A549 (cell line): ENCODE data around the gene ZCCHC10. TPM values are rescaled to one million over a fixed set of nuclear protein-coding genes. Genes with fewer than 3 reads are reported as not detected.

Source experiments
- ATAC-seq, 2 experiments: fragments of 200-7000 bp in 1 of 2; fragments of >200 bp in 1 of 2; cut with Nextera tagmentation in 1 of 2; cut with Tn5 transposase in 1 of 2; 3 replicates each; pipeline versions ENCODE4 v1.8.0 to v1.9.1; 2018 to 2020; ENCODE audit warnings: mild to moderate bottlenecking in 1 of 2, moderate library complexity in 1 of 2
- CTCF ChIA-PET: fragments of 300-600 bp; sonication (Branson Sonifier 250); formaldehyde crosslinking; extraction: SDS; loops from one replicate; lab custom pipeline; 2021; ENCODE audit warnings: antibody characterized with exemption, inconsistent platforms; lab: Yijun Ruan, JAX
- POLR2A ChIA-PET: fragments of 350-600 bp; formaldehyde crosslinking; extraction: SDS; loops from one replicate; lab custom pipeline; 2021; ENCODE audit warnings: antibody characterized with exemption, inconsistent platforms; lab: Yijun Ruan, JAX
- DNase-seq, 2 experiments: peaks; one replicate each; pipeline versions ENCODE4 v3.0.0 to v3.0.0-alpha.2; 2011 to 2016; ENCODE audit warnings: low read depth in 1 of 2, low spot score in 1 of 2
- FAIRE-seq: peaks from 2 replicates; lab custom pipeline; 2011; peaks lifted over from hg19 to GRCh38; lab: Jason Lieb, UNC
- H3K27ac ChIP-seq, 2 experiments: fragments of >200 bp; sonication (Bioruptor Twin); formaldehyde crosslinking; 3 replicates each; pipeline ENCODE4 v1.5.1; 2016 to 2017
- H3K4me1 ChIP-seq: fragments of >200 bp; sonication (Bioruptor Twin); formaldehyde crosslinking; 3 replicates; pipeline ENCODE4 v1.6.1; 2016
- H3K4me2 ChIP-seq: fragments of >200 bp; sonication (Bioruptor Twin); formaldehyde crosslinking; 3 replicates; pipeline ENCODE4 v1.6.1; 2016
- H3K4me3 ChIP-seq: fragments of >200 bp; sonication (Bioruptor Twin); formaldehyde crosslinking; 3 replicates; pipeline ENCODE4 v1.5.1; 2016
- H3K9me3 ChIP-seq: fragments of >200 bp; sonication (Bioruptor Twin); formaldehyde crosslinking; 3 replicates; pipeline ENCODE4 v1.6.1; 2016
- BHLHE40 ChIP-seq: IDR thresholded peaks from 2 replicates; pipeline ENCODE4 v1.6.1; 2012; ENCODE audit warnings: low read depth, low read length, inconsistent platforms
- CBX2 ChIP-seq: fragments of 200-600 bp; sonication (generic); IDR thresholded peaks from 2 replicates; pipeline ENCODE4 v1.6.1; 2016; ENCODE audit warnings: low read depth, mild to moderate bottlenecking, borderline replicate concordance
- CHD2 ChIP-seq: fragments of 150-350 bp; IDR thresholded peaks from 2 replicates; pipeline ENCODE4 v1.6.1; 2014; ENCODE audit warnings: low read length; ENCODE audit not compliant: partially characterized antibody
- E2F6 ChIP-seq: IDR thresholded peaks from 2 replicates; pipeline ENCODE4 v1.6.1; 2012; ENCODE audit warnings: low read depth, borderline replicate concordance
- EHMT2 ChIP-seq: fragments of 200-600 bp; sonication (generic); IDR thresholded peaks from 2 replicates; pipeline ENCODE4 v1.6.1; 2016; ENCODE audit warnings: antibody characterized with exemption, low read depth, mild to moderate bottlenecking, moderate library complexity
- EP300 ChIP-seq, 2 experiments: fragments of >200 bp; sonication (Bioruptor Twin); formaldehyde crosslinking; IDR thresholded peaks; 2 replicates in 1 of 2; 3 replicates in 1 of 2; pipeline ENCODE4 v1.6.1; 2016 to 2017
- GATA3 ChIP-seq: IDR thresholded peaks from 2 replicates; pipeline ENCODE4 v1.6.1; 2012; ENCODE audit warnings: borderline replicate concordance
- HES2 ChIP-seq: fragments of >200 bp; sonication (Bioruptor Twin); formaldehyde crosslinking; IDR thresholded peaks from 2 replicates; pipeline ENCODE4 v1.6.1; 2016
- HEYL ChIP-seq: fragments of 250-450 bp; sonication (Bioruptor Pico); IDR thresholded peaks from 2 replicates; pipeline ENCODE4 v1.8.0; 2021; ENCODE audit warnings: mild to moderate bottlenecking, moderate library complexity
- HOXB5 ChIP-seq: fragments of 250-450 bp; sonication (Bioruptor Pico); IDR thresholded peaks from 2 replicates; pipeline ENCODE4 v1.5.0; 2020; ENCODE audit warnings: mild to moderate bottlenecking, moderate library complexity
- JUN ChIP-seq, 2 experiments: fragments of >200 bp; sonication (Bioruptor Twin); formaldehyde crosslinking; IDR thresholded peaks; 2 replicates in 1 of 2; 3 replicates in 1 of 2; pipeline ENCODE4 v1.6.1; 2016 to 2017
- KDM5A ChIP-seq: fragments of 200-600 bp; sonication (generic); IDR thresholded peaks from 2 replicates; pipeline ENCODE4 v1.6.1; 2016; ENCODE audit warnings: antibody characterized with exemption, mild to moderate bottlenecking
- MAZ ChIP-seq: fragments of 150-350 bp; IDR thresholded peaks from 2 replicates; pipeline ENCODE4 v1.6.1; 2014; ENCODE audit warnings: antibody characterized with exemption, low read depth, low read length, borderline replicate concordance
- MYC ChIP-seq: IDR thresholded peaks from 2 replicates; pipeline ENCODE4 v1.6.1; 2012; ENCODE audit warnings: mild to moderate bottlenecking, inconsistent platforms, low read length, improper control_type of control experiment, borderline replicate concordance
- NPAS2 ChIP-seq: fragments of 250-450 bp; sonication (Bioruptor Pico); IDR thresholded peaks from 2 replicates; pipeline ENCODE4 v1.8.0; 2022; ENCODE audit warnings: mild to moderate bottlenecking, moderate library complexity, borderline replicate concordance
- NR3C1 ChIP-seq: fragments of >200 bp; sonication (Bioruptor Twin); formaldehyde crosslinking; IDR thresholded peaks from 3 replicates; pipeline ENCODE4 v1.6.1; 2017
- PHF8 ChIP-seq: fragments of 200-600 bp; sonication (generic); IDR thresholded peaks from 2 replicates; pipeline ENCODE4 v1.6.1; 2016; ENCODE audit warnings: low read depth, mild to moderate bottlenecking, antibody characterized with exemption, moderate library complexity, borderline replicate concordance
- RARB ChIP-seq: fragments of 250-450 bp; sonication (Bioruptor Pico); IDR thresholded peaks from 2 replicates; pipeline ENCODE4 v1.8.0; 2021; ENCODE audit warnings: mild to moderate bottlenecking, moderate library complexity
- RCOR1 ChIP-seq: fragments of 150-350 bp; IDR thresholded peaks from 2 replicates; pipeline ENCODE4 v1.6.1; 2014; ENCODE audit warnings: antibody characterized with exemption, low read length, low read depth
- SMC3 ChIP-seq: fragments of >200 bp; sonication (Bioruptor Twin); formaldehyde crosslinking; IDR thresholded peaks from 3 replicates; pipeline ENCODE4 v1.6.1; 2018; ENCODE audit warnings: inconsistent platforms
- TFCP2L1 ChIP-seq: fragments of 250-450 bp; sonication (Bioruptor Pico); IDR thresholded peaks from 2 replicates; pipeline ENCODE4 v1.5.0; 2021; ENCODE audit warnings: mild to moderate bottlenecking
- TP53 ChIP-seq: fragments of 250-450 bp; sonication (Bioruptor Pico); IDR thresholded peaks from 2 replicates; pipeline ENCODE4 v1.5.0; 2021; ENCODE audit warnings: mild to moderate bottlenecking, moderate library complexity
- ZSCAN20 ChIP-seq: fragments of 250-450 bp; sonication (Bioruptor Pico); IDR thresholded peaks from 2 replicates; pipeline ENCODE4 v1.8.0; 2022; ENCODE audit warnings: mild to moderate bottlenecking, moderate library complexity
- WGBS: methylation state at CpG from one replicate; pipeline ENCODE4 v1.1.6; 2017; ENCODE audit errors: missing lambda C conversion rate; 5-methylcytosine and 5-hydroxymethylcytosine counted together
- polyA plus RNA-seq, 4 experiments: library from polyadenylated mRNA; depleted of rRNA in 3 of 4; stranded (reverse); fragments of >200 nt; fragmentation: RNase III in 1 of 4; extraction: RNeasy Plus Mini Kit Qiagen cat#74134 plus additional on column Dnase treatment in 1 of 4; gene quantifications; 2 replicates in 3 of 4; 3 replicates in 1 of 4; pipeline ENCODE4 v1.2.3, GENCODE V29; 2011 to 2017
- TF ChIP-seq, protein P1 (sequence below): IDR thresholded peaks from 2 replicates; pipeline ENCODE4 v1.6.1; 2012
- TF ChIP-seq, protein P2 (sequence below): fragments of >200 bp; sonication (Bioruptor Twin); formaldehyde crosslinking; IDR thresholded peaks from 3 replicates; pipeline ENCODE4 v1.6.1; 2016
- TF ChIP-seq, protein P3 (sequence below): fragments of 450-650 bp; IDR thresholded peaks from 2 replicates; pipeline ENCODE4 v1.6.1; 2014; ENCODE audit warnings: antibody characterized with exemption
- TF ChIP-seq, protein P4 (sequence below): fragments of 200-600 bp; sonication (generic); IDR thresholded peaks from 2 replicates; pipeline ENCODE4 v1.6.1; 2016; ENCODE audit warnings: antibody characterized with exemption, mild to moderate bottlenecking, moderate library complexity
- TF ChIP-seq, protein P5 (sequence below): fragments of 150-350 bp; IDR thresholded peaks from 2 replicates; pipeline ENCODE4 v1.6.1; 2014; ENCODE audit warnings: low read depth, mild to moderate bottlenecking, low read length

The ZCCHC10 gene
- polyA plus RNA-seq, 2 of the 4 experiments (the other 2 are of a cell fraction): 28.3 to 45.7 TPM

- FAIRE-seq (no peak), DNase-seq (peak; percentile 52 to 65), ATAC-seq (peak; percentile 71 to 78)
- Histone ChIP-seq H3K4me1 (peaks cover 61% of the 10 kb centered on the region), H3K9me3 (no peaks in the 10 kb centered on the region), H3K4me2 (peak overlapping the region; percentile 88), H3K4me3 (peak overlapping the region; percentile 95), H3K27ac (peak overlapping the region; percentile 95)
- TF ChIP-seq CHD2 (peak; percentile 10), BHLHE40 (peak; percentile 65), MAZ (no peak), CBX2 (no peak), KDM5A (0 out of 2 replicates have a peak, but pooled peaks have one; percentile 28), ZSCAN20 (CRISPR knock-in tag) (no peak), NR3C1 (no peak), EHMT2 (no peak), NPAS2 (peak; percentile 70; the same call in 1 of the 2 replicates), EP300 (IDR thresholded peaks at IDR 0.05) (no peak), TFCP2L1 (CRISPR knock-in tag) (no peak; the same call in 1 of the 2 replicates), JUN (IDR thresholded peaks at IDR 0.05) (no peak), SMC3 (no peak), MYC (peak; percentile 70), RARB (CRISPR knock-in tag) (no peak), HEYL (CRISPR knock-in tag) (no peak), E2F6 (no peak; the same call in 1 of the 2 replicates), TP53 (CRISPR knock-in tag) (0 out of 2 replicates have a peak, but pooled peaks have one; percentile 59), HOXB5 (CRISPR knock-in tag) (peak; percentile 26; the same call in 1 of the 2 replicates), HES2 (no peak), PHF8 (peak; percentile 44; the same call in 1 of the 2 replicates), RCOR1 (no peak), GATA3 (peak; percentile 14; the same call in 1 of the 2 replicates)
- TF ChIP-seq, protein P1, sequence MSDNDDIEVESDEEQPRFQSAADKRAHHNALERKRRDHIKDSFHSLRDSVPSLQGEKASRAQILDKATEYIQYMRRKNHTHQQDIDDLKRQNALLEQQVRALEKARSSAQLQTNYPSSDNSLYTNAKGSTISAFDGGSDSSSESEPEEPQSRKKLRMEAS: peak; percentile 88
- TF ChIP-seq, protein P2, sequence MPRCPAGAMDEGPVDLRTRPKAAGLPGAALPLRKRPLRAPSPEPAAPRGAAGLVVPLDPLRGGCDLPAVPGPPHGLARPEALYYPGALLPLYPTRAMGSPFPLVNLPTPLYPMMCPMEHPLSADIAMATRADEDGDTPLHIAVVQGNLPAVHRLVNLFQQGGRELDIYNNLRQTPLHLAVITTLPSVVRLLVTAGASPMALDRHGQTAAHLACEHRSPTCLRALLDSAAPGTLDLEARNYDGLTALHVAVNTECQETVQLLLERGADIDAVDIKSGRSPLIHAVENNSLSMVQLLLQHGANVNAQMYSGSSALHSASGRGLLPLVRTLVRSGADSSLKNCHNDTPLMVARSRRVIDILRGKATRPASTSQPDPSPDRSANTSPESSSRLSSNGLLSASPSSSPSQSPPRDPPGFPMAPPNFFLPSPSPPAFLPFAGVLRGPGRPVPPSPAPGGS: 0 out of 3 replicates have a peak, but pooled peaks have one; percentile 17
- TF ChIP-seq, protein P3, sequence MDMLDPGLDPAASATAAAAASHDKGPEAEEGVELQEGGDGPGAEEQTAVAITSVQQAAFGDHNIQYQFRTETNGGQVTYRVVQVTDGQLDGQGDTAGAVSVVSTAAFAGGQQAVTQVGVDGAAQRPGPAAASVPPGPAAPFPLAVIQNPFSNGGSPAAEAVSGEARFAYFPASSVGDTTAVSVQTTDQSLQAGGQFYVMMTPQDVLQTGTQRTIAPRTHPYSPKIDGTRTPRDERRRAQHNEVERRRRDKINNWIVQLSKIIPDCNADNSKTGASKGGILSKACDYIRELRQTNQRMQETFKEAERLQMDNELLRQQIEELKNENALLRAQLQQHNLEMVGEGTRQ: no peak
- TF ChIP-seq, protein P4, sequence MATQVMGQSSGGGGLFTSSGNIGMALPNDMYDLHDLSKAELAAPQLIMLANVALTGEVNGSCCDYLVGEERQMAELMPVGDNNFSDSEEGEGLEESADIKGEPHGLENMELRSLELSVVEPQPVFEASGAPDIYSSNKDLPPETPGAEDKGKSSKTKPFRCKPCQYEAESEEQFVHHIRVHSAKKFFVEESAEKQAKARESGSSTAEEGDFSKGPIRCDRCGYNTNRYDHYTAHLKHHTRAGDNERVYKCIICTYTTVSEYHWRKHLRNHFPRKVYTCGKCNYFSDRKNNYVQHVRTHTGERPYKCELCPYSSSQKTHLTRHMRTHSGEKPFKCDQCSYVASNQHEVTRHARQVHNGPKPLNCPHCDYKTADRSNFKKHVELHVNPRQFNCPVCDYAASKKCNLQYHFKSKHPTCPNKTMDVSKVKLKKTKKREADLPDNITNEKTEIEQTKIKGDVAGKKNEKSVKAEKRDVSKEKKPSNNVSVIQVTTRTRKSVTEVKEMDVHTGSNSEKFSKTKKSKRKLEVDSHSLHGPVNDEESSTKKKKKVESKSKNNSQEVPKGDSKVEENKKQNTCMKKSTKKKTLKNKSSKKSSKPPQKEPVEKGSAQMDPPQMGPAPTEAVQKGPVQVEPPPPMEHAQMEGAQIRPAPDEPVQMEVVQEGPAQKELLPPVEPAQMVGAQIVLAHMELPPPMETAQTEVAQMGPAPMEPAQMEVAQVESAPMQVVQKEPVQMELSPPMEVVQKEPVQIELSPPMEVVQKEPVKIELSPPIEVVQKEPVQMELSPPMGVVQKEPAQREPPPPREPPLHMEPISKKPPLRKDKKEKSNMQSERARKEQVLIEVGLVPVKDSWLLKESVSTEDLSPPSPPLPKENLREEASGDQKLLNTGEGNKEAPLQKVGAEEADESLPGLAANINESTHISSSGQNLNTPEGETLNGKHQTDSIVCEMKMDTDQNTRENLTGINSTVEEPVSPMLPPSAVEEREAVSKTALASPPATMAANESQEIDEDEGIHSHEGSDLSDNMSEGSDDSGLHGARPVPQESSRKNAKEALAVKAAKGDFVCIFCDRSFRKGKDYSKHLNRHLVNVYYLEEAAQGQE: peak; percentile 60
- TF ChIP-seq, protein P5, sequence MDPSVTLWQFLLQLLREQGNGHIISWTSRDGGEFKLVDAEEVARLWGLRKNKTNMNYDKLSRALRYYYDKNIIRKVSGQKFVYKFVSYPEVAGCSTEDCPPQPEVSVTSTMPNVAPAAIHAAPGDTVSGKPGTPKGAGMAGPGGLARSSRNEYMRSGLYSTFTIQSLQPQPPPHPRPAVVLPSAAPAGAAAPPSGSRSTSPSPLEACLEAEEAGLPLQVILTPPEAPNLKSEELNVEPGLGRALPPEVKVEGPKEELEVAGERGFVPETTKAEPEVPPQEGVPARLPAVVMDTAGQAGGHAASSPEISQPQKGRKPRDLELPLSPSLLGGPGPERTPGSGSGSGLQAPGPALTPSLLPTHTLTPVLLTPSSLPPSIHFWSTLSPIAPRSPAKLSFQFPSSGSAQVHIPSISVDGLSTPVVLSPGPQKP: no peak
- ChIA-PET POLR2A (interaction anchor here (0.6 to 3.1 kb wide), 17 partner anchors 9 to 186 kb away, joined by 3 to 39 read pairs (median 4); partner anchors contain the start of genes AFF4, GDF9 and UQCRQ), CTCF (interaction anchor here (1.0 to 1.7 kb wide), 4 partner anchors 15 to 90 kb away, joined by 3 to 5 read pairs (median 4); no protein-coding TSS in a partner anchor)
- WGBS: under 1% methylated on average over 45 of the region's 59 CpGs
These were observed 26.2 kb upstream of the ZCCHC10 start for GRCh38 chr5:133052317-133053175.
